K562 (cell line): ENCODE data around the gene IKBKG.

Source experiments
- CTCF ChIP-seq, 3 experiments: IDR thresholded peaks in 2 of 3; conservative IDR thresholded peaks in 1 of 3; 2 replicates each; pipeline ENCODE4 v1.5.1; 2011 to 2012; ENCODE audit warnings: low read length in 3 of 3, mild to moderate bottlenecking in 3 of 3, control low read depth in 2 of 3, improper control_type of control experiment in 1 of 3, inconsistent platforms in 1 of 3, low read depth in 1 of 3, mixed read lengths in 1 of 3, moderate library complexity in 1 of 3; ENCODE audit not compliant: insufficient read depth in 2 of 3
- EP300 ChIP-seq: IDR thresholded peaks from 2 replicates; pipeline ENCODE4 v1.6.1; 2012; ENCODE audit warnings: low read length, improper control_type of control experiment
- GABPA ChIP-seq: fragments of 200-800 bp; sonication (Bioruptor generic); conservative IDR thresholded peaks from 2 replicates; pipeline ENCODE4 v1.6.1; 2016; ENCODE audit warnings: low read depth, missing genetic modification characterization, missing compliant biosample characterization
- HNRNPL ChIP-seq: fragments of 200-400 bp; formaldehyde crosslinking; IDR thresholded peaks from 2 replicates; pipeline ENCODE4 v1.6.1; 2017; ENCODE audit warnings: low read depth, mild to moderate bottlenecking, low read length
- POLR2A ChIP-seq: fragments of 450-650 bp; conservative IDR thresholded peaks from 2 replicates; pipeline ENCODE4 v1.6.1; 2016
- POU5F1 ChIP-seq: fragments of 150-350 bp; IDR thresholded peaks from 2 replicates; pipeline ENCODE4 v1.6.1; 2014; ENCODE audit warnings: borderline replicate concordance, low read length, low read depth, mild to moderate bottlenecking; ENCODE audit not compliant: partially characterized antibody
- ZNF282 ChIP-seq: sonication (generic); formaldehyde crosslinking; IDR thresholded peaks from 2 replicates; pipeline ENCODE4 v1.8.1; 2023; ENCODE audit warnings: missing genetic modification reagents
- TF ChIP-seq, protein P1 (sequence below): sonication (generic); formaldehyde crosslinking; IDR thresholded peaks from 2 replicates; pipeline ENCODE4 v1.8.1; 2023; ENCODE audit warnings: mild to moderate bottlenecking, missing genetic modification reagents, moderate library complexity
- TF ChIP-seq, protein P2 (sequence below): IDR thresholded peaks from 3 replicates; pipeline ENCODE4 v1.6.1; 2011; ENCODE audit warnings: borderline replicate concordance, mild to moderate bottlenecking; ENCODE audit not compliant: insufficient read length, insufficient read depth

GRCh38 chrX:154542723-154543424 is 4.5 kb upstream of the IKBKG start:
- TF ChIP-seq ZNF282 (CRISPR knock-in tag) (no peak), CTCF (IDR thresholded peaks at IDR 0.05 in 2 of 3, conservative IDR thresholded peaks at IDR 0.05 in 1 of 3; ENCODE audit: insufficient read depth in 2 of 3, low read depth in 1 of 3, low read length in 3 of 3) (no peak), POLR2A (no peak), EP300 (no peak), POU5F1 (no peak), HNRNPL (no peak), GABPA (tag) (no peak)
- TF ChIP-seq, protein P1, sequence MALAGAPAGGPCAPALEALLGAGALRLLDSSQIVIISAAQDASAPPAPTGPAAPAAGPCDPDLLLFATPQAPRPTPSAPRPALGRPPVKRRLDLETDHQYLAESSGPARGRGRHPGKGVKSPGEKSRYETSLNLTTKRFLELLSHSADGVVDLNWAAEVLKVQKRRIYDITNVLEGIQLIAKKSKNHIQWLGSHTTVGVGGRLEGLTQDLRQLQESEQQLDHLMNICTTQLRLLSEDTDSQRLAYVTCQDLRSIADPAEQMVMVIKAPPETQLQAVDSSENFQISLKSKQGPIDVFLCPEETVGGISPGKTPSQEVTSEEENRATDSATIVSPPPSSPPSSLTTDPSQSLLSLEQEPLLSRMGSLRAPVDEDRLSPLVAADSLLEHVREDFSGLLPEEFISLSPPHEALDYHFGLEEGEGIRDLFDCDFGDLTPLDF (CRISPR knock-in tag) = no peak
- TF ChIP-seq, protein P2, sequence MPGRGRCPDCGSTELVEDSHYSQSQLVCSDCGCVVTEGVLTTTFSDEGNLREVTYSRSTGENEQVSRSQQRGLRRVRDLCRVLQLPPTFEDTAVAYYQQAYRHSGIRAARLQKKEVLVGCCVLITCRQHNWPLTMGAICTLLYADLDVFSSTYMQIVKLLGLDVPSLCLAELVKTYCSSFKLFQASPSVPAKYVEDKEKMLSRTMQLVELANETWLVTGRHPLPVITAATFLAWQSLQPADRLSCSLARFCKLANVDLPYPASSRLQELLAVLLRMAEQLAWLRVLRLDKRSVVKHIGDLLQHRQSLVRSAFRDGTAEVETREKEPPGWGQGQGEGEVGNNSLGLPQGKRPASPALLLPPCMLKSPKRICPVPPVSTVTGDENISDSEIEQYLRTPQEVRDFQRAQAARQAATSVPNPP = no peak
